ENCODE data around the gene PAGE4.

The PAGE4 gene

DNA sequence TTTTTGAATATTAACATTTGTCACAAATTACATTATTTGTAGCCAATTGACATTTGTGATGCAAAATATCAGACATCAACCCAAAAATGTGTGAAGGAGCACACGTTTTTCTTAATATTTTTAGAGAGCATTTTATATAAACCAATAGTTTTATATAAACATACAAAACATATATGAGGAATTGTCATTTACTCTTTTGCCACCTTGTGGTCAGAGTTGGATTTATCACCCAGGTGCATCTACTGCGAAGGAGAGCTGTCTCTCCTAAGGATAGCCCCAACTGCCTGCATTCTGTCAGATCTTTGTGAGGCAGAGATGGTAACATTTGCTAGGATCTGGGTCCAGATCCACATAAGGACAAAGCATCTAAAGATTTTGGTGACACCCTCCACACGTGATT lies 47.6 kb downstream of the PAGE4 start:
- peak; percentile 1 for DNase-seq (ENCODE audit: low read depth)

DNA sequence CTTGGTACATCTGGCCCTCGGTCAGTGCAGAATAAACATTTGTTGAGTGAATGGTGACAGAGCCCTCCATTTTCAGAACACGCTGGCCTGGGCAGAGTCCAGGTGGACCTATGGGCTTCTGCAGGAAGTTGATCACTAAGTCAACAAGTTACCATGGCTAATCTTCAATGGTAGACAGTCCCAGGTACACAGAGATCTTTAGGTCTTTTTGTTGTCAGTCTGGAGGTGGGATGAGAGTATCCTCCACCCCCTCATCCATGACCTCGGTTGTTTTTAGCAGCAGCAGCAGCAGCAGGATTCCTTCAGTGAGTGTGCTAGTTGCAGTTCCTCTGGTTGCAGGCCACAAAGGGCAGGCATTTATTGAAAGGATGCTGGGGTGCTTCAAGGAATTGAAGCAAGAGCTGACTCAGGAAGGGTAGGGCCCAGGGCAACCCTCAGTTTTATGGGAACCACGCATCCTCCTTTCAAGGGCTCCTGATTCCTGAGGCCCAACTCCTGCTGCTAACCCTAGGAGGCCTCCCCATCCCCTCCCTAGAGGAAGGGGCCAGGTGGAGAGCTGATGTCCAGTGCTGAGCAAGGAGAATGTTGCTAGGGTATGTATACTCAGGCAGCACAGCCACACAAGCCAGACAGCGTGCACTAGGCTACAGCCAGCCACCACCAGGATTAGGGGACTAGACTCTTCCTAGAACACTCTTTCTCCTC lies 48.4 kb downstream of the PAGE4 start:
- DNase-seq (ENCODE audit: low read depth) = no peak

- no peak for DNase-seq (ENCODE audit: low read depth)
These were observed 49.2 kb downstream of the PAGE4 start for GRCh38 chrX:49878128-49878833.

DNA sequence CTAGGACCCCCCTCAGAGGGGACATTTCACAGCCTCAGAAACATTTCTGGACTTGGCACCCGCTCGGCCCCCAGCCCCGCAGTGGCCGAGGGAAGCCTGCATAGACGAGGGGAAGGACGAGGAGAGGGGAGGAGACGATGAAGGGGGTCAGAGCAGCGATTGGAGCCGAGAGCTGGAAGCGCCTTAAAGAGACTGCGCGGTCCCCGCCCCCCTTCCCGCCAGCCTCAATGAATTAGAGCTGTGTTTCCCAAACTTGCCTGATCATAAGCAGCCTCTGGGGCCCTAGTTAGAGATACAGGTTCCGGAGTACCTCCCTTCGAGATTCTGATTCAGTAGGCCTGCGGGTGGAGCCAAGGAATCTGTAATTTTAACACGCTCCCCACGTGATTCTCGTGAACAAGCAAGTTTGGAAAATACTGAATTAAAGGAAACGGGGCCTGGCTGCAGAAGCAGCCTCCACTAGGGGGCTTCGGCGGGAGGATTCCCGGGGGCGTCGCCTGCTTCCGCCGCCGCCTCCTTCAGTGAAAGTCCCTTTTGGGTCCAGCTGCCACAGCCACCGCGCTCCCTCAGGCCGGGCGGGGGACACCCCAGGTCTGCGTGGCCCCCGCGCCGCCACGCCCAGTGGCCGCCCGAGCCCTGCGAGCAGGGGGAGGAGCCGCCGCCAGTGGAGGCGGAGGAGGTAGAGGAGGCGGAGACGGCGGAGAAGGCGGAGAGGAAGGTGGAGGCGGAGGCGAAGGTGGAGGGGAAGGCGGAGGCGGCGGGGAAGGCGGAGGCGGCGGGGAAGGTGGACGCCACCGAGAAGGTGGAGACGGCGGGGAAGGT lies 49.9 kb downstream of the PAGE4 start, which contains the start of gene USP27X:
TSS of gene USP27X (plus strand) at position 651 of the 822 bp plus-strand sequence. CDS start 824 bp downstream, outside the sequence.
- peak; percentile 81 for DNase-seq (ENCODE audit: low read depth)

DNA sequence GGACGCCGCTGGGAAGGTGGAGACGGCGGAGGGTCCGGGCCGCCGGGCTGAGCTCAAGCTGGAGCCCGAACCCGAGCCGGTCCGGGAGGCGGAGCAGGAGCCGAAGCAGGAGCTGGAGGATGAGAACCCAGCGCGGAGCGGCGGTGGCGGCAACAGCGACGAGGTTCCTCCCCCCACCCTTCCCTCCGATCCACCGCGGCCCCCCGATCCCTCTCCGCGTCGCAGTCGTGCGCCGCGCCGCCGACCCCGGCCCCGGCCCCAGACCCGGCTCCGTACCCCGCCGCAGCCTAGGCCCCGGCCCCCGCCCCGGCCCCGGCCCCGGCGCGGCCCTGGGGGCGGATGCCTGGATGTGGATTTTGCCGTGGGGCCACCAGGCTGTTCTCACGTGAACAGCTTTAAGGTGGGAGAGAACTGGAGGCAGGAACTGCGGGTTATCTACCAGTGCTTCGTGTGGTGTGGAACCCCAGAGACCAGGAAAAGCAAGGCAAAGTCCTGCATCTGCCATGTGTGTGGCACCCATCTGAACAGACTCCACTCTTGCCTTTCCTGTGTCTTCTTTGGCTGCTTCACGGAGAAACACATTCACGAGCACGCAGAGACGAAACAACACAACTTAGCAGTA lies 50.7 kb downstream of the PAGE4 start:
- DNase-seq (ENCODE audit: low read depth) = no peak

GRCh38 chrX:49880668-49881067 lies 51.6 kb downstream of the PAGE4 start:
- no peak for DNase-seq (ENCODE audit: low read depth)
